Measurements from ENCODE around the gene UPK1A. TPM values are rescaled to one million over a fixed set of nuclear protein-coding genes. Genes with fewer than 3 reads are reported as not detected.

UPK1A gene
- total RNA-seq, 4 donors from 2014 or later, result not detected

DNA sequence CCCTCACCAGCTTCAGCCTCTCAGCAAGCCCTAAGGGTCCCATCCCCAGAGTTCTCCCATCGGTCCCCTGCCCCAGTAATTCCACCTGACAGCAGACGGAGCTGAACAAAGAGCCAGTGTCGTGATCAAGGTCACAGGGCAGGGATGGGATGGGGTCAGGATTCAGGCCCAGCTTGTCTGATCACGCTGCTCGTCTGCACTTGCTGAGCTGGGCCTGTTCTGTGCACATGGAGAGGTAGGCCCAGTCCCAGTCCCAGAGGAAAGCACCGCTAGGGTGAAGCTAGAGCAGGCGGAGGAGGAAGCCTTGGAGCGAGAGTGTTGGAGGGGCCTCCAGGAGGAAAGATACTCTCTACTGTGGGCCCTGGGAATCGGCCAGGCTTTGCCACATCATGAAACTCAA is 44.6 kb upstream of the UPK1A start:
- intact Hi-C loops (cut with DNase I), result no loop called here
- WGBS, result 91% methylated on average over 9 of the region's 9 CpGs
- no peaks in the 10 kb centered on the region for H3K9me3 ChIP-seq
- no peak for DNase-seq (ENCODE audit: extremely low spot score)
- H3K27me3 ChIP-seq, result no peaks in the 10 kb centered on the region
- no peaks in the 10 kb centered on the region for H3K4me1 ChIP-seq
- H3K36me3 ChIP-seq, result peaks cover 0 to 50% (median 28%) of the 10 kb centered on the region in 4 donors
- H3K4me3 ChIP-seq, result no peak overlapping the region
- no peak overlapping the region for H3K27ac ChIP-seq (replicated peaks in 1 of 4)
- TF ChIP-seq POLR2AphosphoS5 (IDR thresholded peaks at IDR 0.05) (no peak), EP300 (IDR thresholded peaks at IDR 0.05) (no peak), POLR2A (IDR thresholded peaks at IDR 0.05; ENCODE audit: low read depth) (no peak), CTCF (IDR thresholded peaks at IDR 0.05) (no peak)

- Histone ChIP-seq H3K36me3 (peaks cover 0 to 39% (median 19%) of the 10 kb centered on the region in 4 donors), H3K4me3 (no peak overlapping the region), H3K27me3 (no peaks in the 10 kb centered on the region), H3K9me3 (no peaks in the 10 kb centered on the region), H3K27ac (replicated peaks in 1 of 4) (no peak overlapping the region), H3K4me1 (peaks cover 2 to 3% (median 2%) of the 10 kb centered on the region in 4 donors)
- WGBS, result 85% methylated on average over 8 of the region's 13 CpGs
- intact Hi-C loops (cut with DNase I), result no loop called here
- TF ChIP-seq POLR2A (IDR thresholded peaks at IDR 0.05; ENCODE audit: low read depth) (no peak), CTCF (IDR thresholded peaks at IDR 0.05) (no peak), EP300 (IDR thresholded peaks at IDR 0.05) (no peak), POLR2AphosphoS5 (IDR thresholded peaks at IDR 0.05) (no peak)
- DNase-seq (ENCODE audit: extremely low spot score), result no peak
These were observed 43.6 kb upstream of the UPK1A start for GRCh38 chr19:35622750-35623149.

GRCh38 chr19:35623327-35624010 is 42.8 kb upstream of the UPK1A start:
- 86% methylated on average over 6 of the region's 6 CpGs for WGBS
- Histone ChIP-seq H3K27ac (replicated peaks in 1 of 4) (no peak overlapping the region), H3K9me3 (no peaks in the 10 kb centered on the region), H3K27me3 (no peaks in the 10 kb centered on the region), H3K36me3 (peaks cover 0 to 32% (median 19%) of the 10 kb centered on the region in 4 donors), H3K4me3 (no peak overlapping the region), H3K4me1 (peaks cover 6 to 9% (median 9%) of the 10 kb centered on the region in 4 donors)
- intact Hi-C loops (cut with DNase I), result no loop called here
- DNase-seq (ENCODE audit: extremely low spot score), result no peak
- no peak for TF ChIP-seq POLR2A (IDR thresholded peaks at IDR 0.05; ENCODE audit: low read depth)
- TF ChIP-seq POLR2AphosphoS5 (IDR thresholded peaks at IDR 0.05), result no peak
- TF ChIP-seq EP300 (IDR thresholded peaks at IDR 0.05), result no peak
- TF ChIP-seq CTCF (IDR thresholded peaks at IDR 0.05), result no peak

- H3K27me3 ChIP-seq, result no peaks in the 10 kb centered on the region
- H3K9me3 ChIP-seq, result no peaks in the 10 kb centered on the region
- intact Hi-C loops (cut with DNase I), result loop anchor here (2.0 to 5.0 kb wide), 2 partner anchors 15 to 81 kb away; partner anchors contain the start of gene TMEM147
- peak overlapping the region; percentile 86 to 96 (median 92) for H3K27ac ChIP-seq (replicated peaks in 1 of 4)
- H3K36me3 ChIP-seq, result peaks cover 31 to 33% (median 32%) of the 10 kb centered on the region in 4 donors
- WGBS, result 16% methylated on average over 9 of the region's 9 CpGs
- DNase-seq (ENCODE audit: extremely low spot score), result no peak
- no peak for TF ChIP-seq EP300 (IDR thresholded peaks at IDR 0.05)
- no peak for TF ChIP-seq POLR2A (IDR thresholded peaks at IDR 0.05; ENCODE audit: low read depth)
- TF ChIP-seq CTCF (IDR thresholded peaks at IDR 0.05), result no peak
- no peak for TF ChIP-seq POLR2AphosphoS5 (IDR thresholded peaks at IDR 0.05)
- H3K4me3 ChIP-seq, result peak overlapping the region; percentile 88 to 99 (median 94)
- H3K4me1 ChIP-seq, result peaks cover 19 to 32% (median 28%) of the 10 kb centered on the region in 4 donors
These were observed 38.1 kb upstream of the UPK1A start for GRCh38 chr19:35628264-35628564.

Data from esophagus muscularis mucosa (tissue), 4 donors.